GM18505 (cell line): ENCODE results near the gene SLC13A2.

Source experiments
- ATAC-seq: cut with Tn5 transposase; IDR thresholded peaks from one replicate; pipeline ENCODE4 v1.9.1; 2021; ENCODE audit not compliant: unreplicated experiment
- POLR2A ChIP-seq: IDR thresholded peaks from 4 replicates; pipeline ENCODE4 v1.6.1; 2011; ENCODE audit warnings: borderline replicate concordance; ENCODE audit not compliant: insufficient read depth, insufficient read length; ENCODE audit errors: extremely low read depth

SLC13A2 gene

DNA sequence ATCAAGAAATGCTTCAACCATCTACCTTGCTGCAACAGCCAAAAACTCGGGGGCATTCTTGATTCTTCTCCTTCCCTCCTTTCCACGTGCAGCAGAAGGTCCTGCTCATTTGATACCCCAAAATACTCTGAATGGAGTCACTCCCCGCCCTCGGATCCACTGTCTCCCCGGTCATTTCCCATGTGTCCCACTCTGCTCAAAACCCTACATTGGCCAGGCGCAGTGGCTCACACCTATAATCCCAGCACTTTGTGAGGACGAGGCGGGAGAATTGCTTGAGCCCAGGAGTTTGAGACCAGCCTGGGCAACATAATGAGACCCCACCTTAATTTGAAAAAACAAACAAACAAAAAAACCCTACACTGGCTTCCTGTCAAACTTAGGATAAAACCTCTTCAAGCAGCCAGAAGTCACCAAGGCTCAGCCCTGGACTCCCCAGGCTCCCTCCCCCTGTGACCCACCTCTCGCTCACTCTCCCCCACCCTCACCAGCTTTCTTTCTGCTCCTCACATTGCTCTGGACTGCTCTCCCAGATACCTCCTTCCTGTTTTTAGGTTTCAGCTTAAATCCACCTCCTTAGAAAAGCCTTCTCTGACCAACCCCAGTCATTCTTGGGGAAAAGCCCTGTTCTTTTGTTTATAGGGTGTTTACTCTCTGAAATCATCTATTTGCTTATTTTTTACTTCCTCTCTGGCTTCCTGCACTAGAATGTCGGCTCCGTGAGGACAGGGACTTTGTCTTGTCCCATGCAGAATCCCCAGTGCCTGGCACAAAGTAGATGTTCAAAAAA lies 2.8 kb downstream of the SLC13A2 start:
- ATAC-seq = no peak
- no peak for TF ChIP-seq POLR2A

DNA sequence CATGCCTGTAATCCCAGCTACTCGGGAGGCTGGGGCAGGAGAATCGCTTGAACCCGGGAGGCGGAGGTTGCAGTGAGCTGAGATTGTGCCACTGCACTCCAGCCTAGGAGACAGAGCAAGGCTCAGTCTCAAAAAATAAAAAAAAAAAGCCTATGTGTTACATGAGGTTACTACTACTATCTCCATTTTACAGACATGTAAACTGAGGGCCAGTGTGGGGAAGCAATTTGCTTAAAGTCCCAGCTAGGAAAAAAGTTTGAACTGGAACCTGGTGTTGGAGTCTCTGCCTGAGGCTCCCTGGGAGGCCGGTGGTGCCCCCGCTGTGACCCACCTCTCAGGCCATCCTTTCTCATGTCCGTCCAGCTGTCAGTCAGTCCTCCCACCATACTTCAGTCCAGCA lies 4.5 kb downstream of the SLC13A2 start:
- no peak for ATAC-seq
- TF ChIP-seq POLR2A = no peak

DNA sequence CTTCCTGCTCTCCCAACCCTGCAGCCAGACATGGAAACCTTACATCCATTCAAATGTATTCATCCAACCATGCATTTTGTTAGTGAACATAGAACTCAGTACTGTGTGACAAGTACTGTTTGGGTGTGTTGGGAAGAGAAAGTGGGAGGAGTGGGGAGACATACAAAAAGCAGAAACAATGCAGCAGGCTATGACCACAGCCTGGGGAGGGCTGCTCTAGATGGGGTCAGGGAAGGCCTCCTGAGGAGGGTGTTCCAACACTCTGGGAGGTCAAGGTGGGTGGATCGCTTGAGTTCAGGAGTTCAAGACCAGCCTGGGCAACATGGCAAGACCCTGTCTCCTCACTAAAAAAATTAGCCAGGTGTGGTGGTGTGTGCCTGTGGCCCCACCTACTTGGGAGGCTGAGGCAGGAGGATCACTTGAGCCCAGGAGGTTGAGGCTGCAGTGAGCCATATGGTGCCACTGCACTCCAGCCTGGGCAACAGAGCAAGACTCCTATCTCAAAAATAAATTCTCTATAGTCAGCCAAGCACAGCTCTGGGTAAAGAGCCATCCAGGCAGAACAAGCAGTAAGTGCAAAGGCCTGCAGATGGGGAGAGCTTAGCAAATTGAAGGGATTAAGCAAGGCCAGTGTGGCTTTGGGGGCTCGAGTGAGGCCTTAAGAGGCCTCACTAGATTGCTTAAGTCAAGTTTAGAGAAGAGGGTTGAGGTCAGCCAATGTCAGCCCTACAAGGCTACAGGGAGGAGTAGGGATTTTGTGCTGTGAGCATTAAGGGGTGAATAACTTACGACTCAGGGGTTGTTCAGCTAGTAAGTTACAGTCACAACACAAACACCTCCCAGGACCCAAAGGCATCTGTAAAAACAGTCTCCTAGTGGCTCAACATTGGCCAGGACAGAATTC lies 5.5 kb downstream of the SLC13A2 start:
- ATAC-seq = no peak
- no peak for TF ChIP-seq POLR2A

DNA sequence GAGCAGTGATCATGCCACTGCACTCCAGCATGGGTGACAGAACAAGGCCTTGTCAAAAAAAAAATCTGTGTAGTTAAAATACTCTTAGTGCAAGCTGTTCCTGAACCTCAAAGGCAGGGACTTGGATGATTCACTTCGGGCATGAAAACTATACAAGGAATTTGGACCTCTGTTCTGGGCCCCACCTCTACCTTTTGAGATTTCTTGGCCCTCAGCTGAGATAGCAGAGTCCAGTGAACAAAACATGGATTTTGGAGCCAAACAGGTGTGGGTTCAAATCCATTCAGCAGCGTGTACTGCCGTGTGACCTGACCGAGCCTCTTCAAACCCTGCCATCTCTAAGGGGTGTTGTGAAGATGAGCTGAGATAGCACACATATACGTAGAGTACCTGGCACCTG lies 6.8 kb downstream of the SLC13A2 start:
- no peak for TF ChIP-seq POLR2A
- ATAC-seq = no peak

DNA sequence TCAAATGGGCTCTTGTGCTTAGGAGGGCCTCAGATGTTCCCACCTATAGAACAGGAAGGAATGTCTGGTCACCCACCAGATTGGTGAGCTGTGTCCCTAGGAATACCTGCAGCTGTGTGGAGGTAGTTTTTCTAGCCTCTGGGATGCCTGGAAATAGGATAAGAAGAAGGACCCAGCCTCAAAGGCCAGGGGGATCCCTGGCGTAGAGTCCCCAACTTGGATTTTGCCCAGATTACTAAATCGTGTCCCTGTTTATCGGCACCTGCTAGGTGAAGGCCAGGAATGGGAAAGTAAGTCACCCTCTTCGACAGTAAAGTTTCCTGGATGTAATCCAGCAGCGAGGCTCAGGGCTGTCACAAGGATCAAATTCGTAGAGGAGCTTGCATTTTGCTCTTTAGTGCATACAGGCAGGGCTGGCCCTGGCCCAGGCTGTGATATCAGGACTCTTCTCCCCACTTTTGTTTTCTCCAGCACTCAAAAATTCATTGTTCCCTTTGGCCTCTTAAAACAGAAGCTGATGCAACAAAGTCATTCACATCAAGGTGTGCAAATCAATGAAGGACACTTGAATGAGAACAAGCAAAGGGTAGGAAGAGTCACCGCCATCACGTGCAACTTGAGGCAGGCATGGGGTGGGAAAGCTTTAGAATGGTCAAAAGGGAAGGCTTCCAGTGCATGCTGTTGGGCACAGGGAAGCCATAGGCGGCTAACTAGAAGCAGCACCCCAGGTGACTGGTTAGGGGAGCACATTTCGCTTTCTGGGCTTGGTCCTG lies 7.5 kb downstream of the SLC13A2 start:
- no peak for ATAC-seq

DNA sequence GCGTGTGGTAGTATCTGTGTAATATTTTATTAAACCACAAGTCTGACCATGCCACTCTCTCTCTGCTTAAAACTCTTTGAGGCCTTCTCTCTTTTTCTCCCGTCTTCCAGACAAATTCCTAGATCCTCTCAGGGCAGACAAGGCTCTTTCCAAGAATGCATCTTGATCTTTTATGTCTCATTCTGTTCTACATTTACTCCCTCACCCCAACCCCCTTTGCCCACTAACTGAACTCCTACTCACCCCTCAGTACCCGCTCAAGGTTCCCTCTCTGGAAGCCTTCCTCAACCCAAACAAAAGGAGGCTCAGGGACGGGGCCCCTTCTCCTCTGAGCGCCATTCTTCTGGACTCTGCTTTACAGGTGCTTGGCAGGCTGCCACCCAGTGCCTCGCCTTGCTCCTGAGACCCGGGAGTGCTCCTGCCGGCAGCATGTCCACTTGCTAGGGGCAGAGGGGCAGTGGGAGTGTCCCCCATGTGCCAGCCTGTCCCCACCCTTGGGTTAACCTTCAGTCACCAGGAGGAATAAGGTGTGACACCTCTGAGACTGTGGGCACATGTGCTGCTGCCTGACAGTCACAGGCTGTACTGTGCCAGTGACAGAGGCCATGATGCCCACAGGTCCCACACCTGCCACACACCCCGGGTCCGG lies 9.2 kb downstream of the SLC13A2 start:
- no peak for ATAC-seq
- no peak for TF ChIP-seq POLR2A

More for the DNA sequence above, 7.5 kb downstream of the SLC13A2 start:
- no peak for TF ChIP-seq POLR2A

DNA sequence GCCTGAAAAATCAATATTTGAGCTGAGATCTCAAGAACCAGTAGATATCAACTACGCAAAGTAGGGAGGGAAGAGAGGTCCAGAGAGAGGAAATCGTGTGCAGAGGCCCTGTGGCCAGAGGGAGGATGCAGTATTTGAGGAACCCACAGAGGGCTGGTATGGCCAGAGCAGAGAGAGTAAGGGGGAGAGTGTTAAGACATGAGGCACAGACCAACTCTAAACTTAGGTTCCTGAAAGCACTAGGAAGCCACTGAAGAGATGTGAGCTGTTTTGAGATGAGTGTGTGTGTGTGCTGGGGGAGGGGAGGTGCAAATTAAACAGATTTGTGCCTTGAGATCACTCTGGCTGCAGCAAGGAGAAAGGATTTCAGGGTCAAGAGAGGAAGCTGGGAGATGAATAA lies 10.9 kb downstream of the SLC13A2 start:
- peak; percentile 25 for TF ChIP-seq POLR2A
- peak; percentile 81 for ATAC-seq

DNA sequence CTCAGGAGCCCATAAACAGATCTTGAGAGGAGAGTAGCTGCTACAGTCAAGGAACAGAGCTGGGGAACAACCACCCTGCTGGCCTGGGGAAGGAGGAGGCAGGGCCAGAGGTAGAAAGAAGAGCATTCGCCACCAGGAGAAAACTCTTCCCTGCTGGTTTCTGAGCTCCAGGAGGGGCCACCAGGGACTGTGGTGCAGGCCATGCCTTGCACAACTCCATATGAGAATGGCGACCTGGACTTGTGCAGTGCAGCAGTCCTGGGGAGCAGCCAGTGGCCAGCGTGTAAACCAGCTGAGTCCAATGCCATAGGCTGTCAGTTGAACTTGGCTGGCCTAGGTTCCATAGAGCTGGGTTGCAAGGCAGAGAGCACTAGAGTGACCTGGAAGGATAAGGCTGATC lies 11.6 kb downstream of the SLC13A2 start:
- no peak for TF ChIP-seq POLR2A
- no peak for ATAC-seq

DNA sequence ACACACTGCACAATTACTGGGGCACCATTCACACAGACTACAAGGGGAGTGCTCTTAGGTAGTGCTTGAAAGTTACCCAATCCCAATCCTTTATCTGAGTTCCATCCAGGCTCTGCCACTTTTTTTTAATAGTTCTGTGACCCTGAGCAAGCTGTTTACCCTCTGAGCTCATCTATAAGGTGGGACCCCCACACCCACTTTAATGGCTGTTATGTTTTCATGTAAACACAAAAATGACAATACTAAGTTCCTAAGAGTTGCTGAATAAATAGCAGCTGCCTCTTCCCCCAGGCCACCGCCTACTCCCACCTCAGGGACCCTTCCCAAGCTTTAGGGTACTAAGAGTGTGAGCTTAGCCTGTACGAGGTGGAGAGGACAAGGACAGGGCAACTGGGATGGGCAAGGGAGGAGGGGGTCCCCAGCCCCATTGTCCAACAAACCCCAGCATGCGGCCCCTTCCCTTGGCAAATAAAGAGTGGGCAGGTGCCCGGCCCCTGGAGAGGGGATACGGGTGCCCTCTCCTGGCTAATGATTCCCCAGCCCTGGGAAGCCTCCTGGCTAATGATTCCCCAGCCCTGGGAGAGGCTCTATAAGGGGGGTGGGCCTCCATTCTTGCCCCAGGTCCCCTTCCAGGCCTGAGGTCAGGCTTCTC lies 14.6 kb downstream of the SLC13A2 start:
- ATAC-seq = no peak
- TF ChIP-seq POLR2A = no peak

DNA sequence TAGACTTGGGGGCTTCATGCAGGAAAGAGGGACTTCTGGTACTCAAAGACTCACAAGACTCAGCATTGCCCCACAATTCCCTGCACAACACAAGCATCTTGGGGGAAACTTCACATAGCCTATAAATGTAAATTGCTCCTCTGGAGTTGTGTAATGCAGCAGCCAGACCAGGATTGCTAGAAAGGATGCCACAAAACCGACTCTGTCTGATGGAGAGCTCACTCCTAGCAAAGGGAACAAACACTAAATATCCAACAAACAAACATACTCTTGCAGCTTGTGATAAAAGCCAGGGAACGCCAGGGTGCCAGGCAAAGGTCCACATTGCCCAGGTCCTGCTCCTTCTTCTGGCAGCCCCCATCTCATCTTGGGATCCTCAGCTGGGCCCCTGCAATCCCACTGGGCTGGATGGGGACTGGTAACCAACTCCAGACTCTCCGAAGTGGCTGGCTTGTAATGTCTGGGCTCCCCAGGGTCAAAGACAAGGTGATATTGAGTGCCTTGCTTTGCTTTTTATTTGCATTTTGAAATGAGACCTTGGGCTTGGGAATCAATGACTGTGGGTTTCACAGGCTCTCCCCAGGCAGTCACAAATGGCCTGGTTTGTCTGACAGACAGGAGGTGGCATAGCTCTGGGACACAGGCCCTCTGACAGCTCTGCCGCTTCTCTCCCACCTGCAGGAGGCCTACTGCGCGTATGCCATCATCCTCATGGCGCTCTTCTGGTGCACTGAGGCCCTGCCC lies 15.3 kb downstream of the SLC13A2 start:
- no peak for ATAC-seq

DNA sequence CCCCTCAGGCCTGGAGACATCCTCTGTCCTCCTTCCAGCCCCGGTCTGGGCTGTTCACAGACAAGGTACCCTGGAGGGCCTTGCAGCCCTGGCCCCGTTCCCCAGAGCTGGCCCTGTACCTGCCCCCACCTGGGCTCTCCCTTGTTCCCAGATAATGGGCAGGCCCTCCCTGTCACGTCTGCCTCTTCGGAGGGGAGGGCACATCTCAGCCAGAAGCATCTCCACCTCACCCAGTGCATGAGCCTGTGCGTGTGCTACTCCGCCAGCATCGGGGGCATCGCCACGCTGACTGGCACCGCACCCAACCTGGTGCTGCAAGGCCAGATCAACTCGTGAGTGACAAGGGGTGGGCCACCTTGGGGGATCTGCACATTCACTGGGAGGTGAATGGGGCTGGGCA lies 17.8 kb downstream of the SLC13A2 start:
- ATAC-seq = no peak
- TF ChIP-seq POLR2A = no peak

More for the DNA sequence above, 15.3 kb downstream of the SLC13A2 start:
- TF ChIP-seq POLR2A = no peak

DNA sequence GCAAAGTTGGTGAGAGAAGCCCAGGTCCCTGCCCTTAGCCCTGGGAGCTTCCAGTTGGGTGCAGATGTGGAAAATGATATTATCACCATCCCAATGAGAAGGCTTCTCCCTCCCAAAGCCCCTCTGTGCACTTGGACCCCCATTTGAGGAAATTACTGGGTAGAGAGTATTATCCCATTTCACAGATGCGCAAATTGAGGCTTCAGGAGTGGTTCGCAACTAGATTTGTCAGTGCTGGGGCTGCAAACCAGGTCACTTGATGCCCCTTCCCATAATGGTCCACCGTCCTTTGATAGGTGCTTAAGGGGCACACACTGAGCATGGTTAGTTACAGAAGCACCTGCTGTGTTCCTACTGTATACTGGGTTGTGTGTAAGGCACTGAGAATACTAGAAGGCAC lies 18.4 kb downstream of the SLC13A2 start:
- TF ChIP-seq POLR2A = no peak
- ATAC-seq = no peak
